ENCODE data around the gene GAB2. TPM values are rescaled to one million over a fixed set of nuclear protein-coding genes. Genes with fewer than 3 reads are reported as not detected.

GAB2 gene
- polyA plus RNA-seq, 3 donors = 2.8 to 39.4 (median 4.4) TPM

- Histone ChIP-seq H3K9ac (ENCODE audit: insufficient read depth, low read length, poor library complexity, severe bottlenecking) (no peak overlapping the region), H3K27ac (ENCODE audit: low read depth in 1 of 2, low read length in 2 of 2) (no peak overlapping the region), H2AFZ (ENCODE audit: insufficient read depth, low read depth, low read length, poor library complexity, severe bottlenecking) (no peak overlapping the region), H3K79me2 (ENCODE audit: insufficient read depth, low read length) (no peaks in the 10 kb centered on the region), H4K20me1 (ENCODE audit: insufficient read depth, low read length) (no peaks in the 10 kb centered on the region), H3K9me3 (replicated peaks in 1 of 2; ENCODE audit: control insufficient read depth in 1 of 2, insufficient read depth in 1 of 2, low read length in 2 of 2) (no peaks in the 10 kb centered on the region), H3K27me3 (ENCODE audit: control insufficient read depth in 2 of 2, insufficient read depth in 2 of 2, low read length in 2 of 2) (no peaks in the 10 kb centered on the region), H3K4me3 (replicated peaks in 1 of 3; ENCODE audit: low read depth in 2 of 3, low read length in 3 of 3) (no peak overlapping the region), H3K36me3 (replicated peaks in 1 of 2; ENCODE audit: control insufficient read depth in 1 of 2, insufficient read depth in 2 of 2, low read length in 2 of 2) (peaks cover 5 to 45% of the 10 kb centered on the region in 2 donors), H3K4me1 (ENCODE audit: control insufficient read depth in 1 of 2, insufficient read depth in 2 of 2, low read length in 2 of 2) (no peaks in the 10 kb centered on the region), H3K4me2 (replicated peaks; ENCODE audit: extremely low read depth, low read length, poor library complexity, severe bottlenecking) (no peak overlapping the region)
- Mint-ChIP-seq H3K27ac (no peak overlapping the region), H3K4me1 (peaks cover 2% of the 10 kb centered on the region), H3K36me3 (peaks cover 41 to 54% of the 10 kb centered on the region in 2 donors), H3K4me3 (no peak overlapping the region), H3K9me3 (peaks cover 0 to 4% (median 2%) of the 10 kb centered on the region in 7 donors), H3K27me3 (ENCODE audit: low read depth in 3 of 3) (peaks cover 0 to 2% (median 0%) of the 10 kb centered on the region in 3 donors)
- TF ChIP-seq, protein P1, sequence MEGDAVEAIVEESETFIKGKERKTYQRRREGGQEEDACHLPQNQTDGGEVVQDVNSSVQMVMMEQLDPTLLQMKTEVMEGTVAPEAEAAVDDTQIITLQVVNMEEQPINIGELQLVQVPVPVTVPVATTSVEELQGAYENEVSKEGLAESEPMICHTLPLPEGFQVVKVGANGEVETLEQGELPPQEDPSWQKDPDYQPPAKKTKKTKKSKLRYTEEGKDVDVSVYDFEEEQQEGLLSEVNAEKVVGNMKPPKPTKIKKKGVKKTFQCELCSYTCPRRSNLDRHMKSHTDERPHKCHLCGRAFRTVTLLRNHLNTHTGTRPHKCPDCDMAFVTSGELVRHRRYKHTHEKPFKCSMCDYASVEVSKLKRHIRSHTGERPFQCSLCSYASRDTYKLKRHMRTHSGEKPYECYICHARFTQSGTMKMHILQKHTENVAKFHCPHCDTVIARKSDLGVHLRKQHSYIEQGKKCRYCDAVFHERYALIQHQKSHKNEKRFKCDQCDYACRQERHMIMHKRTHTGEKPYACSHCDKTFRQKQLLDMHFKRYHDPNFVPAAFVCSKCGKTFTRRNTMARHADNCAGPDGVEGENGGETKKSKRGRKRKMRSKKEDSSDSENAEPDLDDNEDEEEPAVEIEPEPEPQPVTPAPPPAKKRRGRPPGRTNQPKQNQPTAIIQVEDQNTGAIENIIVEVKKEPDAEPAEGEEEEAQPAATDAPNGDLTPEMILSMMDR (IDR thresholded peaks at IDR 0.05) = no peak
- intact Hi-C loops (cut with micrococcal nuclease) = no loop called here
- DNase-seq = no peak
- WGBS (ENCODE audit: insufficient coverage) = no CpG with 5 or more reads among the region's 2 CpGs
Observed at GRCh38 chr11:78457448-78457847, 39.8 kb upstream of the GAB2 start.

- Histone ChIP-seq H4K20me1 (ENCODE audit: insufficient read depth, low read length) (no peaks in the 10 kb centered on the region), H3K9ac (ENCODE audit: insufficient read depth, low read length, poor library complexity, severe bottlenecking) (no peak overlapping the region), H3K79me2 (ENCODE audit: insufficient read depth, low read length) (no peaks in the 10 kb centered on the region), H3K4me1 (ENCODE audit: control insufficient read depth in 1 of 2, insufficient read depth in 2 of 2, low read length in 2 of 2) (no peaks in the 10 kb centered on the region), H3K27ac (ENCODE audit: low read depth in 1 of 2, low read length in 2 of 2) (no peak overlapping the region), H3K4me2 (replicated peaks; ENCODE audit: extremely low read depth, low read length, poor library complexity, severe bottlenecking) (no peak overlapping the region), H3K27me3 (ENCODE audit: control insufficient read depth in 2 of 2, insufficient read depth in 2 of 2, low read length in 2 of 2) (no peaks in the 10 kb centered on the region), H3K36me3 (replicated peaks in 1 of 2; ENCODE audit: control insufficient read depth in 1 of 2, insufficient read depth in 2 of 2, low read length in 2 of 2) (peaks cover 0 to 20% of the 10 kb centered on the region in 2 donors), H3K9me3 (replicated peaks in 1 of 2; ENCODE audit: control insufficient read depth in 1 of 2, insufficient read depth in 1 of 2, low read length in 2 of 2) (no peaks in the 10 kb centered on the region), H3K4me3 (replicated peaks in 1 of 3; ENCODE audit: low read depth in 2 of 3, low read length in 3 of 3) (no peak overlapping the region), H2AFZ (ENCODE audit: insufficient read depth, low read depth, low read length, poor library complexity, severe bottlenecking) (no peak overlapping the region)
- intact Hi-C loops (cut with micrococcal nuclease) = no loop called here
- peaks cover 16 to 19% of the 10 kb centered on the region in 2 donors for H3K36me3 Mint-ChIP-seq
- WGBS (ENCODE audit: insufficient coverage) = no CpG with 5 or more reads among the region's 2 CpGs
- no peak overlapping the region for H3K4me3 Mint-ChIP-seq
- peaks cover 0 to 2% (median 0%) of the 10 kb centered on the region in 3 donors for H3K27me3 Mint-ChIP-seq (ENCODE audit: low read depth in 3 of 3)
- DNase-seq = no peak
- H3K27ac Mint-ChIP-seq = no peak overlapping the region
- H3K9me3 Mint-ChIP-seq = no peaks in the 10 kb centered on the region
- TF ChIP-seq, protein P1 (IDR thresholded peaks at IDR 0.05) = no peak
- H3K4me1 Mint-ChIP-seq = peaks cover 3% of the 10 kb centered on the region
Observed at GRCh38 chr11:78453140-78453935, 35.7 kb upstream of the GAB2 start.

All from CD14-positive monocyte (primary cell).